C4-2B (cell line): ENCODE data around the gene LCN12.

Experiments used
- CTCF ChIP-seq: fragments of 450-650 bp; conservative IDR thresholded peaks from 2 replicates; pipeline ENCODE4 v1.5.1; 2017; ENCODE audit warnings: mild to moderate bottlenecking
- ZFX ChIP-seq: fragments of 450-650 bp; IDR thresholded peaks from 2 replicates; pipeline ENCODE4 v1.6.1; 2017

GRCh38 chr9:136958473-136958872 is 6.4 kb downstream of the LCN12 start:
- TF ChIP-seq CTCF (no peak), ZFX (no peak)
